HG02798 (cell line): Measurements from ENCODE around the gene C11orf24.

Source experiments
- ATAC-seq: cut with Tn5 transposase; IDR thresholded peaks from one replicate; pipeline ENCODE4 v1.9.1; 2021; ENCODE audit warnings: mild to moderate bottlenecking; ENCODE audit not compliant: unreplicated experiment, poor library complexity

The C11orf24 gene

GRCh38 chr11:68271781-68272608 is at the start of gene C11orf24:
TSS of gene C11orf24 (minus strand) at chr11:68271973. CDS start at chr11:68263767, 8,206 bp downstream.
- peak; percentile 90 for ATAC-seq

GRCh38 chr11:68317147-68317785 is 45.5 kb upstream of the C11orf24 start:
- no peak for ATAC-seq

GRCh38 chr11:68315171-68315920 is 43.6 kb upstream of the C11orf24 start:
- ATAC-seq: no peak

GRCh38 chr11:68314203-68315170 is 42.7 kb upstream of the C11orf24 start:
- ATAC-seq: no peak

GRCh38 chr11:68313574-68314202 is 41.9 kb upstream of the C11orf24 start:
- ATAC-seq: no peak

GRCh38 chr11:68312780-68313573 is 41.2 kb upstream of the C11orf24 start:
- ATAC-seq: peak; percentile 42

- peak; percentile 29 for ATAC-seq
Measured at GRCh38 chr11:68312117-68312779, 40.5 kb upstream of the C11orf24 start, which contains the start of gene LRP5. TSS of gene LRP5 (plus strand) at chr11:68312591. CDS start at chr11:68312715, 124 bp downstream.

- ATAC-seq: no peak
Measured at GRCh38 chr11:68311160-68312116, 39.7 kb upstream of the C11orf24 start.

GRCh38 chr11:68309621-68310185 is 37.9 kb upstream of the C11orf24 start:
- ATAC-seq: no peak

- no peak for ATAC-seq
Measured at GRCh38 chr11:68308068-68308467, 36.3 kb upstream of the C11orf24 start.

GRCh38 chr11:68306636-68307035 is 34.9 kb upstream of the C11orf24 start:
- no peak for ATAC-seq

- no peak for ATAC-seq
Measured at GRCh38 chr11:68303982-68304780, 32.4 kb upstream of the C11orf24 start.

GRCh38 chr11:68303083-68303482 is 31.3 kb upstream of the C11orf24 start:
- ATAC-seq: no peak

GRCh38 chr11:68302670-68303069 is 30.9 kb upstream of the C11orf24 start:
- no peak for ATAC-seq

GRCh38 chr11:68302256-68302655 is 30.5 kb upstream of the C11orf24 start:
- no peak for ATAC-seq
